ENCODE results near the gene ANKRD10.

DNA sequence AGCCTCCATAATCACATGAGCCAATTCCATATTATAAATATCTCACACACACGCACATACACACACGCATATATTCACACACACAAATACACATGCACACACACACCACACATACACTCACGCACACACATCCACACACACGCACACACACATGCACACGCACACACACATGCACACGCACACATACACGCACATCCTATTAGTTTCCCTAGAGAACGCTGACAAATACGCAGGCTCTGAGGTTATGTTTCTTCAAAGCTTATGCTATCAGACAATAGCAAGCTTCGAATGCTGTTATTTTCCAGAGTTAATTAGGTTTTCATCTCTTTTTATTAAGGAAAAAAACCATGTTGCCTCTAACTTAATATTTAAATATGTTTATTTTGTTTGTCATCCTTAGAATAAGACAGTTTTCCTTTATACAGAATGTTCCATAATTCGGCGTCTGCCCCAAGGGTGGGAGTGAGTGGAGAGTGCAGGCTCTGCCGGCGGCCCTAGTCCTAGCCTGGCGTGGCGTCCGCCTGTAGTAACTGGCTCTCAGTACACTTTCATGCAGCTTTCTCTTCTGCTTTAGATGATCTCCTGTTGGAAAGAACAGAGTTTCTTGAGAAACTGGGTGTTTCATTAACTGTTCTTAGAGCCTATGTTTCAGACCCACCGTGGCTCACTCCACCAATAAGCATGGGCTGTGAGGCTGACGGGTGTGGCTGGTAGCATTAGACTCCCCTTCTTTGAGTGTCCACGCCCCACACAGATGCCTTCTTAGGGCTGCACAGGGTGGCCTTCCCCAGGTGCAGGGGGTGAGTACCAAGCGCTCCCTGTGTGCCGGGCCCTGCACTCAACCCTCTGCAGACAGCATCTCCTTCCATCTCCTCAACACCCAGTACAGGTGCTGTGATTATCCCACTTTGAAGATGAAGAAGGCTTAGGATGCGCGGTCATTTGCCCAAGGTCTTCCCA, 30.4 kb upstream of the ANKRD10 start:
- TF ChIP-seq, protein P1, sequence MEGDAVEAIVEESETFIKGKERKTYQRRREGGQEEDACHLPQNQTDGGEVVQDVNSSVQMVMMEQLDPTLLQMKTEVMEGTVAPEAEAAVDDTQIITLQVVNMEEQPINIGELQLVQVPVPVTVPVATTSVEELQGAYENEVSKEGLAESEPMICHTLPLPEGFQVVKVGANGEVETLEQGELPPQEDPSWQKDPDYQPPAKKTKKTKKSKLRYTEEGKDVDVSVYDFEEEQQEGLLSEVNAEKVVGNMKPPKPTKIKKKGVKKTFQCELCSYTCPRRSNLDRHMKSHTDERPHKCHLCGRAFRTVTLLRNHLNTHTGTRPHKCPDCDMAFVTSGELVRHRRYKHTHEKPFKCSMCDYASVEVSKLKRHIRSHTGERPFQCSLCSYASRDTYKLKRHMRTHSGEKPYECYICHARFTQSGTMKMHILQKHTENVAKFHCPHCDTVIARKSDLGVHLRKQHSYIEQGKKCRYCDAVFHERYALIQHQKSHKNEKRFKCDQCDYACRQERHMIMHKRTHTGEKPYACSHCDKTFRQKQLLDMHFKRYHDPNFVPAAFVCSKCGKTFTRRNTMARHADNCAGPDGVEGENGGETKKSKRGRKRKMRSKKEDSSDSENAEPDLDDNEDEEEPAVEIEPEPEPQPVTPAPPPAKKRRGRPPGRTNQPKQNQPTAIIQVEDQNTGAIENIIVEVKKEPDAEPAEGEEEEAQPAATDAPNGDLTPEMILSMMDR (IDR thresholded peaks at IDR 0.05), result no peak
- no peak for TF ChIP-seq POLR2A (IDR thresholded peaks at IDR 0.05)
